ENCODE measurements around the gene C5AR2.

Gene C5AR2

GRCh38 chr19:47310323-47310722, 21.7 kb upstream of the C5AR2 start:
- Histone ChIP-seq H3K4me3 (ENCODE audit: low read length) (no peak overlapping the region), H3K4me1 (ENCODE audit: control insufficient read depth, insufficient read depth, low read length) (peaks cover 45% of the 10 kb centered on the region), H3K9me3 (ENCODE audit: control insufficient read depth, low read length) (no peaks in the 10 kb centered on the region), H3K36me3 (ENCODE audit: control insufficient read depth, insufficient read depth, low read length, severe bottlenecking) (no peaks in the 10 kb centered on the region), H3K27me3 (replicated peaks; ENCODE audit: control insufficient read depth, insufficient read depth, low read length) (no peaks in the 10 kb centered on the region), H3K9ac (ENCODE audit: low read length) (no peak overlapping the region)
- no peak for DNase-seq (ENCODE audit: low read depth)

- H3K27me3 ChIP-seq (replicated peaks; ENCODE audit: control insufficient read depth, insufficient read depth, low read length) = no peaks in the 10 kb centered on the region
- DNase-seq (ENCODE audit: low read depth) = no peak
- peak overlapping the region; percentile 28 for H3K9ac ChIP-seq (ENCODE audit: low read length)
- H3K4me3 ChIP-seq (ENCODE audit: low read length) = no peak overlapping the region
- peaks cover 46% of the 10 kb centered on the region for H3K4me1 ChIP-seq (ENCODE audit: control insufficient read depth, insufficient read depth, low read length)
- no peaks in the 10 kb centered on the region for H3K36me3 ChIP-seq (ENCODE audit: control insufficient read depth, insufficient read depth, low read length, severe bottlenecking)
- no peaks in the 10 kb centered on the region for H3K9me3 ChIP-seq (ENCODE audit: control insufficient read depth, low read length)
These were observed 21.2 kb upstream of the C5AR2 start for GRCh38 chr19:47310819-47311218.

- H3K4me1 ChIP-seq (ENCODE audit: control insufficient read depth, insufficient read depth, low read length) = peaks cover 37% of the 10 kb centered on the region
- no peaks in the 10 kb centered on the region for H3K36me3 ChIP-seq (ENCODE audit: control insufficient read depth, insufficient read depth, low read length, severe bottlenecking)
- H3K9me3 ChIP-seq (ENCODE audit: control insufficient read depth, low read length) = no peaks in the 10 kb centered on the region
- no peak overlapping the region for H3K9ac ChIP-seq (ENCODE audit: low read length)
- H3K4me3 ChIP-seq (ENCODE audit: low read length) = no peak overlapping the region
- no peaks in the 10 kb centered on the region for H3K27me3 ChIP-seq (replicated peaks; ENCODE audit: control insufficient read depth, insufficient read depth, low read length)
- no peak for DNase-seq (ENCODE audit: low read depth)
These were observed 19.5 kb upstream of the C5AR2 start for GRCh38 chr19:47312366-47313006.

- no peak for DNase-seq (ENCODE audit: low read depth)
- Histone ChIP-seq H3K36me3 (ENCODE audit: control insufficient read depth, insufficient read depth, low read length, severe bottlenecking) (no peaks in the 10 kb centered on the region), H3K4me3 (ENCODE audit: low read length) (no peak overlapping the region), H3K9me3 (ENCODE audit: control insufficient read depth, low read length) (no peaks in the 10 kb centered on the region), H3K9ac (ENCODE audit: low read length) (no peak overlapping the region), H3K4me1 (ENCODE audit: control insufficient read depth, insufficient read depth, low read length) (peaks cover 31% of the 10 kb centered on the region), H3K27me3 (replicated peaks; ENCODE audit: control insufficient read depth, insufficient read depth, low read length) (no peaks in the 10 kb centered on the region)
These were observed 18.1 kb upstream of the C5AR2 start for GRCh38 chr19:47313754-47314295.

- peak; percentile 92 for DNase-seq (ENCODE audit: low read depth)
These were observed 16.7 kb upstream of the C5AR2 start for GRCh38 chr19:47315125-47315821.

GRCh38 chr19:47316513-47316912, 15.5 kb upstream of the C5AR2 start:
- Histone ChIP-seq H3K36me3 (ENCODE audit: control insufficient read depth, insufficient read depth, low read length, severe bottlenecking) (no peaks in the 10 kb centered on the region), H3K27me3 (replicated peaks; ENCODE audit: control insufficient read depth, insufficient read depth, low read length) (peaks cover 7% of the 10 kb centered on the region), H3K4me1 (ENCODE audit: control insufficient read depth, insufficient read depth, low read length) (peaks cover 11% of the 10 kb centered on the region), H3K9me3 (ENCODE audit: control insufficient read depth, low read length) (peaks cover 2% of the 10 kb centered on the region), H3K4me3 (ENCODE audit: low read length) (no peak overlapping the region), H3K9ac (ENCODE audit: low read length) (no peak overlapping the region)
- DNase-seq (ENCODE audit: low read depth) = no peak

More at GRCh38 chr19:47315125-47315821, 16.7 kb upstream of the C5AR2 start:
- no peaks in the 10 kb centered on the region for H3K9me3 ChIP-seq (ENCODE audit: control insufficient read depth, low read length)
- H3K9ac ChIP-seq (ENCODE audit: low read length) = peak overlapping the region; percentile 51
- H3K36me3 ChIP-seq (ENCODE audit: control insufficient read depth, insufficient read depth, low read length, severe bottlenecking) = no peaks in the 10 kb centered on the region
- peaks cover 21% of the 10 kb centered on the region for H3K4me1 ChIP-seq (ENCODE audit: control insufficient read depth, insufficient read depth, low read length)
- H3K4me3 ChIP-seq (ENCODE audit: low read length) = no peak overlapping the region
- peaks cover 5% of the 10 kb centered on the region for H3K27me3 ChIP-seq (replicated peaks; ENCODE audit: control insufficient read depth, insufficient read depth, low read length)

GRCh38 chr19:47319923-47320871, 11.8 kb upstream of the C5AR2 start:
- H3K4me1 ChIP-seq (ENCODE audit: control insufficient read depth, insufficient read depth, low read length) = peaks cover 6% of the 10 kb centered on the region
- H3K27me3 ChIP-seq (replicated peaks; ENCODE audit: control insufficient read depth, insufficient read depth, low read length) = peaks cover 16% of the 10 kb centered on the region
- H3K36me3 ChIP-seq (ENCODE audit: control insufficient read depth, insufficient read depth, low read length, severe bottlenecking) = no peaks in the 10 kb centered on the region
- no peak for DNase-seq (ENCODE audit: low read depth)
- no peak overlapping the region for H3K4me3 ChIP-seq (ENCODE audit: low read length)
- H3K9ac ChIP-seq (ENCODE audit: low read length) = no peak overlapping the region
- H3K9me3 ChIP-seq (ENCODE audit: control insufficient read depth, low read length) = peaks cover 5% of the 10 kb centered on the region

- Histone ChIP-seq H3K9me3 (ENCODE audit: control insufficient read depth, low read length) (peaks cover 5% of the 10 kb centered on the region), H3K4me1 (ENCODE audit: control insufficient read depth, insufficient read depth, low read length) (no peaks in the 10 kb centered on the region), H3K9ac (ENCODE audit: low read length) (no peak overlapping the region), H3K4me3 (ENCODE audit: low read length) (no peak overlapping the region), H3K36me3 (ENCODE audit: control insufficient read depth, insufficient read depth, low read length, severe bottlenecking) (no peaks in the 10 kb centered on the region), H3K27me3 (replicated peaks; ENCODE audit: control insufficient read depth, insufficient read depth, low read length) (peaks cover 20% of the 10 kb centered on the region)
- DNase-seq (ENCODE audit: low read depth) = no peak
These were observed 10.3 kb upstream of the C5AR2 start for GRCh38 chr19:47321630-47322029.

GRCh38 chr19:47322058-47322457, 9.9 kb upstream of the C5AR2 start:
- H3K27me3 ChIP-seq (replicated peaks; ENCODE audit: control insufficient read depth, insufficient read depth, low read length) = peaks cover 20% of the 10 kb centered on the region
- no peaks in the 10 kb centered on the region for H3K36me3 ChIP-seq (ENCODE audit: control insufficient read depth, insufficient read depth, low read length, severe bottlenecking)
- H3K9ac ChIP-seq (ENCODE audit: low read length) = no peak overlapping the region
- H3K9me3 ChIP-seq (ENCODE audit: control insufficient read depth, low read length) = peaks cover 5% of the 10 kb centered on the region
- DNase-seq (ENCODE audit: low read depth) = no peak
- no peaks in the 10 kb centered on the region for H3K4me1 ChIP-seq (ENCODE audit: control insufficient read depth, insufficient read depth, low read length)
- no peak overlapping the region for H3K4me3 ChIP-seq (ENCODE audit: low read length)

- Histone ChIP-seq H3K9ac (ENCODE audit: low read length) (no peak overlapping the region), H3K36me3 (ENCODE audit: control insufficient read depth, insufficient read depth, low read length, severe bottlenecking) (no peaks in the 10 kb centered on the region), H3K4me1 (ENCODE audit: control insufficient read depth, insufficient read depth, low read length) (no peaks in the 10 kb centered on the region), H3K4me3 (ENCODE audit: low read length) (no peak overlapping the region), H3K27me3 (replicated peaks; ENCODE audit: control insufficient read depth, insufficient read depth, low read length) (peaks cover 20% of the 10 kb centered on the region), H3K9me3 (ENCODE audit: control insufficient read depth, low read length) (peaks cover 5% of the 10 kb centered on the region)
- DNase-seq (ENCODE audit: low read depth) = no peak
These were observed 8.6 kb upstream of the C5AR2 start for GRCh38 chr19:47323409-47323808.

- no peak overlapping the region for H3K9ac ChIP-seq (ENCODE audit: low read length)
- DNase-seq (ENCODE audit: low read depth) = no peak
- H3K9me3 ChIP-seq (ENCODE audit: control insufficient read depth, low read length) = peaks cover 5% of the 10 kb centered on the region
- H3K36me3 ChIP-seq (ENCODE audit: control insufficient read depth, insufficient read depth, low read length, severe bottlenecking) = no peaks in the 10 kb centered on the region
- peaks cover 20% of the 10 kb centered on the region for H3K27me3 ChIP-seq (replicated peaks; ENCODE audit: control insufficient read depth, insufficient read depth, low read length)
- H3K4me3 ChIP-seq (ENCODE audit: low read length) = no peak overlapping the region
- no peaks in the 10 kb centered on the region for H3K4me1 ChIP-seq (ENCODE audit: control insufficient read depth, insufficient read depth, low read length)
These were observed 8.1 kb upstream of the C5AR2 start for GRCh38 chr19:47323872-47324271.

Data from adipocyte (in vitro differentiated cells).